Retina (tissue), 1 donor: ENCODE data around the gene SPINK4.

Source experiments
- DNase-seq: peaks from one replicate; pipeline ENCODE4 v3.0.0-alpha.2; 2016

SPINK4 gene

GRCh38 chr9:33230756-33231622 is 9.0 kb upstream of the SPINK4 start:
- no peak for DNase-seq

- no peak for DNase-seq
These were observed 8.4 kb upstream of the SPINK4 start for GRCh38 chr9:33231623-33231942.

- no peak for DNase-seq
These were observed 7.2 kb upstream of the SPINK4 start for GRCh38 chr9:33232815-33233214.

GRCh38 chr9:33233626-33234342 is 6.2 kb upstream of the SPINK4 start:
- DNase-seq, result no peak

- DNase-seq, result no peak
These were observed 5.2 kb upstream of the SPINK4 start for GRCh38 chr9:33234511-33235467.

- DNase-seq, result no peak
These were observed 3.4 kb upstream of the SPINK4 start for GRCh38 chr9:33236571-33236970.

- DNase-seq, result no peak
These were observed 1.3 kb downstream of the SPINK4 start for GRCh38 chr9:33241298-33241697.

- no peak for DNase-seq
These were observed 2.7 kb downstream of the SPINK4 start for GRCh38 chr9:33242609-33243134.

- DNase-seq, result no peak
These were observed 4.3 kb downstream of the SPINK4 start for GRCh38 chr9:33244137-33244784.

- DNase-seq, result no peak
These were observed 5.4 kb downstream of the SPINK4 start for GRCh38 chr9:33245341-33245740.

GRCh38 chr9:33246269-33246860 is 6.4 kb downstream of the SPINK4 start:
- no peak for DNase-seq

GRCh38 chr9:33248606-33249005 is 8.6 kb downstream of the SPINK4 start:
- DNase-seq, result no peak

- no peak for DNase-seq
These were observed 9.2 kb downstream of the SPINK4 start for GRCh38 chr9:33249087-33249658.

- no peak for DNase-seq
These were observed 10.0 kb downstream of the SPINK4 start for GRCh38 chr9:33249983-33250382.

- DNase-seq, result no peak
These were observed 10.6 kb downstream of the SPINK4 start for GRCh38 chr9:33250458-33250995.

GRCh38 chr9:33254211-33254610 is 14.2 kb downstream of the SPINK4 start:
- DNase-seq, result no peak

- no peak for DNase-seq
These were observed 15.0 kb downstream of the SPINK4 start for GRCh38 chr9:33255014-33255413.

GRCh38 chr9:33255471-33255870 is 15.5 kb downstream of the SPINK4 start:
- DNase-seq, result no peak

- DNase-seq, result no peak
These were observed 16.3 kb downstream of the SPINK4 start for GRCh38 chr9:33256236-33256635.

- no peak for DNase-seq
These were observed 17.3 kb downstream of the SPINK4 start for GRCh38 chr9:33257276-33257675.

- no peak for DNase-seq
These were observed 20.4 kb downstream of the SPINK4 start for GRCh38 chr9:33260372-33260771.
